Endothelial cell of coronary artery (primary cell): Measurements from ENCODE around the gene SLC39A10. TPM values are rescaled to one million over a fixed set of nuclear protein-coding genes. Genes with fewer than 3 reads are reported as not detected.

ENCODE experiments used
- total RNA-seq: library from RNA; depleted of rRNA; stranded (reverse); fragments of >200 nt; gene quantifications from 2 replicates; pipeline ENCODE4 v1.2.3, GENCODE V29; 2014

SLC39A10 gene, protein sequence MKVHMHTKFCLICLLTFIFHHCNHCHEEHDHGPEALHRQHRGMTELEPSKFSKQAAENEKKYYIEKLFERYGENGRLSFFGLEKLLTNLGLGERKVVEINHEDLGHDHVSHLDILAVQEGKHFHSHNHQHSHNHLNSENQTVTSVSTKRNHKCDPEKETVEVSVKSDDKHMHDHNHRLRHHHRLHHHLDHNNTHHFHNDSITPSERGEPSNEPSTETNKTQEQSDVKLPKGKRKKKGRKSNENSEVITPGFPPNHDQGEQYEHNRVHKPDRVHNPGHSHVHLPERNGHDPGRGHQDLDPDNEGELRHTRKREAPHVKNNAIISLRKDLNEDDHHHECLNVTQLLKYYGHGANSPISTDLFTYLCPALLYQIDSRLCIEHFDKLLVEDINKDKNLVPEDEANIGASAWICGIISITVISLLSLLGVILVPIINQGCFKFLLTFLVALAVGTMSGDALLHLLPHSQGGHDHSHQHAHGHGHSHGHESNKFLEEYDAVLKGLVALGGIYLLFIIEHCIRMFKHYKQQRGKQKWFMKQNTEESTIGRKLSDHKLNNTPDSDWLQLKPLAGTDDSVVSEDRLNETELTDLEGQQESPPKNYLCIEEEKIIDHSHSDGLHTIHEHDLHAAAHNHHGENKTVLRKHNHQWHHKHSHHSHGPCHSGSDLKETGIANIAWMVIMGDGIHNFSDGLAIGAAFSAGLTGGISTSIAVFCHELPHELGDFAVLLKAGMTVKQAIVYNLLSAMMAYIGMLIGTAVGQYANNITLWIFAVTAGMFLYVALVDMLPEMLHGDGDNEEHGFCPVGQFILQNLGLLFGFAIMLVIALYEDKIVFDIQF
- total RNA-seq = 35.9 and 39.7 TPM in 2 replicates

DNA sequence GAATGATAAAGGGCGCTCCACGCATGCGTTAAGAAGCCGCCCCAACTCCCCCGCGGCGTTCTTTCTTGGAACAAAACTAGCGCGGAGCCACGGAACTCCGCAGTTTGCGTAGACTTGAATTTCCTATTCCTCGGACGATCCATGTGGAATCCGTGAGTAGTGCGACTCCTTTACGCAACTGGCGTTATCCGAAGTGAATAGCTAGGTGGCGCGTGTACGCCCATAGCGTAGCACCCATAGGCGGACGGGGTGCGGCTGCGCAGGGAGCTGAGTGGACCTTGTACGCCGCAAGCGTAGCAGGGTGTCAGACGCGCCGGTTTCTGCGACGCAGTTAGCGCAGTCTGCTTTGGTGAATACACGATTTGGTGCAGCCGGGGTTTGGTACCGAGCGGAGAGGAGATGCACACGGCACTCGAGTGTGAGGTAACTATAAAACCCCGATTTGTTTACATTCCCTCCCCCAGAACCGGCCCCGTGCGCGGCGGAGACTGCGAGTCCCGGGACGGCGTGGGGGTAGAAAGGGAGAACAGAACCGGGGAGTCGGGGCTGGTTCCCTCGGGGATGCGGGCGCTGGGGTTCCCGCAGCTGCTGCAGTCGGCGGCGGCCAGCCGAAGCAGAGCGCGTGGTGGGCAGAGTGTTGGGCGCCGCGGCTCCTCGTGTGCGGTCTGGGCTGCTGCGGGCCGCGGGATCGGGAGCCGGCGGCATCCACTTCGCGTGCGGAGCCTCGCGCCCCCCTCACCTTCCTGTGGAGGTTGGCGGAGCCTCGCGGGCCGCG is at the start of gene SLC39A10:
SLC39A10 (plus strand) TSS at position 368 of the 775 bp plus-strand sequence. CDS start 22,817 bp downstream, outside the sequence.

